ENCODE results near the gene M6PR. TPM values are rescaled to one million over a fixed set of nuclear protein-coding genes. Genes with fewer than 3 reads are reported as not detected.

Gene M6PR
- total and polyA plus RNA-seq, 10 of the 15 experiments (the other 5 are each of a cell fraction or from before 2014, with no cell fraction given), result 65.4 to 209 (median 139) TPM

- RAD21 ChIA-PET (ENCODE audit: unreplicated experiment), result interaction anchor here (3.1 kb wide), 1 partner anchor 92 kb away, joined by 9 read pairs; no protein-coding TSS in a partner anchor
- SMC1A ChIA-PET (ENCODE audit: uncharacterized antibody, unreplicated experiment), result interaction anchor here (1.6 to 1.9 kb wide), 2 partner anchors 33 to 85 kb away, joined by 4 to 8 read pairs; partner anchors contain the start of gene PHC1
- H3K4me1 ChIP-seq (ENCODE audit: control insufficient read depth, insufficient read depth, low read length), result peaks cover 10% of the 10 kb centered on the region; the same call in 1 of the 2 replicates
- H3K79me2 ChIP-seq (ENCODE audit: control insufficient read depth, insufficient read depth, low read length), result peaks cover 39% of the 10 kb centered on the region
- H4K20me1 ChIP-seq (ENCODE audit: control insufficient read depth, insufficient read depth), result no peaks in the 10 kb centered on the region
- intact Hi-C loops (cut with micrococcal nuclease; ENCODE audit: unreplicated experiment), result loop anchor here (2.0 kb wide), 1 partner anchor 30 kb away; no protein-coding TSS in a partner anchor
- BruUV-seq (replicated peaks), result no TSS peak
- no peaks in the 10 kb centered on the region for H3K9me3 ChIP-seq (replicated peaks; ENCODE audit: control insufficient read depth, insufficient read depth, low read length)
- no peaks in the 10 kb centered on the region for H3K27me3 ChIP-seq (replicated peaks in 1 of 2; ENCODE audit: control insufficient read depth in 2 of 2, insufficient read depth in 2 of 2, low read length in 1 of 2)
- peak overlapping the region; percentile 86 for H3K4me3 ChIP-seq
- TF ChIP-seq NR2F1 (conservative IDR thresholded peaks at IDR 0.05) (peak; percentile 74), RUNX3 (IDR thresholded peaks at IDR 0.05; ENCODE audit: low read length) (peak; percentile 75), TCF12 (IDR thresholded peaks at IDR 0.05; ENCODE audit: low read depth, low read length) (0 out of 2 replicates have a peak, but pooled peaks have one; percentile 28), POLR2AphosphoS5 (IDR thresholded peaks at IDR 0.05; ENCODE audit: low read length) (no peak)
- TF ChIP-seq, protein P1, sequence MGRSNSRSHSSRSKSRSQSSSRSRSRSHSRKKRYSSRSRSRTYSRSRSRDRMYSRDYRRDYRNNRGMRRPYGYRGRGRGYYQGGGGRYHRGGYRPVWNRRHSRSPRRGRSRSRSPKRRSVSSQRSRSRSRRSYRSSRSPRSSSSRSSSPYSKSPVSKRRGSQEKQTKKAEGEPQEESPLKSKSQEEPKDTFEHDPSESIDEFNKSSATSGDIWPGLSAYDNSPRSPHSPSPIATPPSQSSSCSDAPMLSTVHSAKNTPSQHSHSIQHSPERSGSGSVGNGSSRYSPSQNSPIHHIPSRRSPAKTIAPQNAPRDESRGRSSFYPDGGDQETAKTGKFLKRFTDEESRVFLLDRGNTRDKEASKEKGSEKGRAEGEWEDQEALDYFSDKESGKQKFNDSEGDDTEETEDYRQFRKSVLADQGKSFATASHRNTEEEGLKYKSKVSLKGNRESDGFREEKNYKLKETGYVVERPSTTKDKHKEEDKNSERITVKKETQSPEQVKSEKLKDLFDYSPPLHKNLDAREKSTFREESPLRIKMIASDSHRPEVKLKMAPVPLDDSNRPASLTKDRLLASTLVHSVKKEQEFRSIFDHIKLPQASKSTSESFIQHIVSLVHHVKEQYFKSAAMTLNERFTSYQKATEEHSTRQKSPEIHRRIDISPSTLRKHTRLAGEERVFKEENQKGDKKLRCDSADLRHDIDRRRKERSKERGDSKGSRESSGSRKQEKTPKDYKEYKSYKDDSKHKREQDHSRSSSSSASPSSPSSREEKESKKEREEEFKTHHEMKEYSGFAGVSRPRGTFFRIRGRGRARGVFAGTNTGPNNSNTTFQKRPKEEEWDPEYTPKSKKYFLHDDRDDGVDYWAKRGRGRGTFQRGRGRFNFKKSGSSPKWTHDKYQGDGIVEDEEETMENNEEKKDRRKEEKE (IDR thresholded peaks at IDR 0.05), result no peak
- peak overlapping the region; percentile 55 for H3K27ac ChIP-seq (ENCODE audit: control insufficient read depth, insufficient read depth)
- H3K9ac ChIP-seq (ENCODE audit: control insufficient read depth, insufficient read depth, low read length), result peak overlapping the region; percentile 17; the same call in 1 of the 2 replicates
- CTCF ChIA-PET, result interaction anchor here (1.0 to 2.1 kb wide), 3 partner anchors 103 to 403 kb away, joined by 3 to 6 read pairs (median 3); no protein-coding TSS in a partner anchor
- H2AFZ ChIP-seq (ENCODE audit: control insufficient read depth, low read depth, low read length), result no peak overlapping the region
- peaks cover 6 to 27% of the 10 kb centered on the region in 2 experiments for H3K36me3 ChIP-seq (ENCODE audit: control insufficient read depth in 2 of 2, insufficient read depth in 2 of 2, low read length in 1 of 2)
- no peak for ATAC-seq
- no peak for DNase-seq (ENCODE audit: low read depth, low spot score)
- POLR2A ChIA-PET, result no interaction called here
- peak overlapping the region; percentile 61; the same call in 1 of the 2 replicates for H3K4me2 ChIP-seq (ENCODE audit: control insufficient read depth, insufficient read depth)
- FAIRE-seq, result peak; percentile 83
- WGBS (ENCODE audit: insufficient coverage, insufficient replicate concordance, low lambda C conversion rate, missing lambda C conversion rate), result 0% methylated on average over 1 of the region's 1 CpG
- in situ Hi-C loops (cut with MboI), result no loop called here
Measured at GRCh38 chr12:8946733-8947132, 2.7 kb downstream of the M6PR start.

All from GM12878 (cell line).